Esophagus squamous epithelium (tissue), 5 donors: ENCODE data around the gene SLC16A12. TPM values are rescaled to one million over a fixed set of nuclear protein-coding genes. Genes with fewer than 3 reads are reported as not detected.
"Not testable (repeated sequence)": the region's sequence is repeated elsewhere in the genome, so short reads cannot be mapped to it uniquely, and the experiment has no call there.

ENCODE experiments used
- DNase-seq: peaks from one replicate; lab custom pipeline; 2025; lab: John Stamatoyannopoulos, UW
- H3K27ac ChIP-seq, 4 donors: fragments of 200-600 bp; sonication (generic); one replicate each; pipeline ENCODE4 v1.5.1; 2016 to 2019; ENCODE audit warnings: mild to moderate bottlenecking in 1 of 4
- H3K27me3 ChIP-seq, 4 donors: fragments of 200-600 bp; sonication (generic); 1 replicate in 3 of 4; 2 replicates in 1 of 4; pipeline versions ENCODE4 v1.5.1 to v1.6.0; 2017 to 2021; ENCODE audit warnings: antibody characterized with exemption in 1 of 4
- H3K36me3 ChIP-seq, 3 donors: fragments of 200-600 bp; sonication (generic); one replicate each; pipeline ENCODE4 v1.5.1; 2016 to 2019
- H3K4me1 ChIP-seq, 3 donors: fragments of 200-600 bp; sonication (generic); one replicate each; pipeline ENCODE4 v1.5.1; 2017 to 2019
- H3K4me3 ChIP-seq, 4 donors: fragments of 200-600 bp; sonication (generic); 1 replicate in 3 of 4; 2 replicates in 1 of 4; pipeline ENCODE4 v1.5.1; 2016 to 2019; ENCODE audit warnings: mild to moderate bottlenecking in 2 of 4, moderate library complexity in 1 of 4
- H3K9me3 ChIP-seq, 3 donors: fragments of 200-600 bp; sonication (generic); one replicate each; pipeline ENCODE4 v1.5.1; 2016 to 2019
- CTCF ChIP-seq, 6 experiments: fragments of 450-650 bp in 4 of 6; fragments of 200-600 bp in 2 of 6; sonication (generic) in 2 of 6; IDR thresholded peaks; one replicate each; pipeline ENCODE4 v1.5.1; 2016 to 2019; ENCODE audit warnings: antibody characterized with exemption in 6 of 6, mild to moderate bottlenecking in 4 of 6, moderate library complexity in 4 of 6
- POLR2A ChIP-seq, 4 donors: fragments of 450-650 bp; IDR thresholded peaks; one replicate each; pipeline ENCODE4 v1.6.1; 2017; ENCODE audit warnings: antibody characterized with exemption in 4 of 4, mild to moderate bottlenecking in 4 of 4, moderate library complexity in 3 of 4
- WGBS, 2 donors: methylation state at CpG; one replicate each; pipeline ENCODE4 v1.1.5; 2018; 5-methylcytosine and 5-hydroxymethylcytosine counted together
- intact Hi-C: fragments of 100-400 bp; cut with DNase I; formaldehyde crosslinking; loops from one replicate; pipeline ENCODE4 v1.15.0; 2022
- total RNA-seq, 4 donors: library from RNA; depleted of rRNA; stranded (reverse); fragments of >200 nt; gene quantifications; one replicate each; pipeline ENCODE4 v1.1.0, GENCODE V29; 2016
- donor health status: DM: yes; HTN: yes; CAD: no.

Gene SLC16A12
- total RNA-seq, 4 donors from 2014 or later, result 0.18 to 1.3 (median 0.23) TPM; not detected in 1

- Histone ChIP-seq H3K4me1 (peaks cover 0 to 25% (median 2%) of the 10 kb centered on the region in 3 donors), H3K4me3 (no peak overlapping the region), H3K27ac (no peak overlapping the region), H3K9me3 (no peaks in the 10 kb centered on the region), H3K27me3 (no peaks in the 10 kb centered on the region), H3K36me3 (no peaks in the 10 kb centered on the region)
- TF ChIP-seq CTCF (IDR thresholded peaks at IDR 0.05) (no peak), POLR2A (IDR thresholded peaks at IDR 0.05) (no peak)
- 76 to 83% methylated on average over 6 of the region's 6 CpGs for WGBS, 2 donors
- no peak for DNase-seq
- intact Hi-C loops, result no loop called here
Observed at GRCh38 chr10:89548673-89549072, 13.3 kb upstream of the SLC16A12 start.

- 72 to 84% methylated on average over 2 of the region's 2 CpGs for WGBS, 2 donors
- TF ChIP-seq POLR2A (IDR thresholded peaks at IDR 0.05) (no peak), CTCF (IDR thresholded peaks at IDR 0.05) (no peak)
- Histone ChIP-seq H3K27me3 (no peaks in the 10 kb centered on the region), H3K4me1 (peaks cover 0 to 19% (median 0%) of the 10 kb centered on the region in 3 donors), H3K36me3 (no peaks in the 10 kb centered on the region), H3K4me3 (no peak overlapping the region), H3K9me3 (no peaks in the 10 kb centered on the region), H3K27ac (no peak overlapping the region)
- intact Hi-C loops, result no loop called here
- no peak for DNase-seq
Observed at GRCh38 chr10:89547853-89548513, 12.6 kb upstream of the SLC16A12 start.

- H3K27ac ChIP-seq, H3K4me3 ChIP-seq, H3K9me3 ChIP-seq, H3K27me3 ChIP-seq, DNase-seq, intact Hi-C loops, H3K36me3 ChIP-seq: not testable (repeated sequence)
- 70 to 86% methylated on average over 1 of the region's 1 CpG for WGBS, 2 donors
- H3K4me1 ChIP-seq, result peaks cover 0 to 18% (median 0%) of the 10 kb centered on the region in 3 donors
Observed at GRCh38 chr10:89546651-89547050, 11.3 kb upstream of the SLC16A12 start.

- H3K36me3 ChIP-seq, result no peaks in the 10 kb centered on the region
- H3K4me3 ChIP-seq, result no peak overlapping the region
- no peak overlapping the region for H3K27ac ChIP-seq
- intact Hi-C loops, result no loop called here
- H3K4me1 ChIP-seq, result peaks cover 0 to 2% (median 0%) of the 10 kb centered on the region in 3 donors
- no peak for DNase-seq
- WGBS, 2 donors, result 77 to 79% methylated on average over 3 of the region's 3 CpGs
- peaks cover 0 to 21% (median 0%) of the 10 kb centered on the region in 4 donors for H3K27me3 ChIP-seq
- TF ChIP-seq POLR2A (IDR thresholded peaks at IDR 0.05) (no peak), CTCF (IDR thresholded peaks at IDR 0.05) (no peak)
- no peaks in the 10 kb centered on the region for H3K9me3 ChIP-seq
Observed at GRCh38 chr10:89543841-89544240, 8.4 kb upstream of the SLC16A12 start.

GRCh38 chr10:89540420-89540949 is 5.1 kb upstream of the SLC16A12 start:
- no peak for DNase-seq
- no peak overlapping the region for H3K27ac ChIP-seq
- intact Hi-C loops, result no loop called here
- H3K36me3 ChIP-seq, result no peaks in the 10 kb centered on the region
- no peak overlapping the region for H3K4me3 ChIP-seq
- TF ChIP-seq POLR2A (IDR thresholded peaks at IDR 0.05), result no peak
- no peak for TF ChIP-seq CTCF (IDR thresholded peaks at IDR 0.05)
- H3K27me3 ChIP-seq, result peaks cover 0 to 49% (median 0%) of the 10 kb centered on the region in 4 donors
- peaks cover 0 to 7% (median 2%) of the 10 kb centered on the region in 3 donors for H3K4me1 ChIP-seq
- H3K9me3 ChIP-seq, result no peaks in the 10 kb centered on the region
- 63 to 72% methylated on average over 4 of the region's 4 CpGs for WGBS, 2 donors
